LNCaP clone FGC (cell line): ENCODE measurements around the gene PI4K2B.
"Not testable (repeated sequence)": the region's sequence is repeated elsewhere in the genome, so short reads cannot be mapped to it uniquely, and the experiment has no call there.

Experiments used
- DNase-seq: peaks from one replicate; pipeline ENCODE4 v3.0.0-alpha.2; 2011; ENCODE audit warnings: low read depth
- H3K4me3 ChIP-seq: 2 replicates; pipeline ENCODE4 v1.5.1; 2011; ENCODE audit warnings: mild to moderate bottlenecking, low read depth, low read length, control low read depth
- TF ChIP-seq, protein P1 (sequence below): IDR thresholded peaks from 2 replicates; pipeline ENCODE4 v1.5.1; 2012; ENCODE audit warnings: mild to moderate bottlenecking; ENCODE audit not compliant: control insufficient read depth, insufficient read depth; ENCODE audit errors: extremely low read depth

The PI4K2B gene

DNA sequence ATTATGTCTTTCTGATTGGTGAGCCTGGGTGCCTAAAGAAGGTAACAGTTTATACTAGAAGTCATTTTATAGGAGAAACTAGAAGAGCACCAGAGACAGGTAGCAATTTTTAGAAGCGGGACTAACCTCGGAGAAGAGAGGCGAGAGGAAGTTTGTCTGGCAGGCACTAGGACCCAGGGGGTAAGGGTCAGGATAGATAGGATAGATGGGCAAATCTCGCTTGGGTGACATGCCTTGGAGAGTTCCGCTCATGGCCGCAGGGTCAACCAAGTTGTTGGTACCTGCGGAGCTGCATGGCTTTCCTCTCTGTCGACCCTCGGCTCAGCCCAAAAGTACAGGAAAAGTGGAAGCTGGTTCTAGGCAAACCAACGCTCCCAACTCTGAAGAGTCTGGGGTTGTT is 11.3 kb downstream of the PI4K2B start:
- TF ChIP-seq, protein P1, sequence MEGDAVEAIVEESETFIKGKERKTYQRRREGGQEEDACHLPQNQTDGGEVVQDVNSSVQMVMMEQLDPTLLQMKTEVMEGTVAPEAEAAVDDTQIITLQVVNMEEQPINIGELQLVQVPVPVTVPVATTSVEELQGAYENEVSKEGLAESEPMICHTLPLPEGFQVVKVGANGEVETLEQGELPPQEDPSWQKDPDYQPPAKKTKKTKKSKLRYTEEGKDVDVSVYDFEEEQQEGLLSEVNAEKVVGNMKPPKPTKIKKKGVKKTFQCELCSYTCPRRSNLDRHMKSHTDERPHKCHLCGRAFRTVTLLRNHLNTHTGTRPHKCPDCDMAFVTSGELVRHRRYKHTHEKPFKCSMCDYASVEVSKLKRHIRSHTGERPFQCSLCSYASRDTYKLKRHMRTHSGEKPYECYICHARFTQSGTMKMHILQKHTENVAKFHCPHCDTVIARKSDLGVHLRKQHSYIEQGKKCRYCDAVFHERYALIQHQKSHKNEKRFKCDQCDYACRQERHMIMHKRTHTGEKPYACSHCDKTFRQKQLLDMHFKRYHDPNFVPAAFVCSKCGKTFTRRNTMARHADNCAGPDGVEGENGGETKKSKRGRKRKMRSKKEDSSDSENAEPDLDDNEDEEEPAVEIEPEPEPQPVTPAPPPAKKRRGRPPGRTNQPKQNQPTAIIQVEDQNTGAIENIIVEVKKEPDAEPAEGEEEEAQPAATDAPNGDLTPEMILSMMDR = no peak
- DNase-seq = no peak
- no peak overlapping the region for H3K4me3 ChIP-seq

DNA sequence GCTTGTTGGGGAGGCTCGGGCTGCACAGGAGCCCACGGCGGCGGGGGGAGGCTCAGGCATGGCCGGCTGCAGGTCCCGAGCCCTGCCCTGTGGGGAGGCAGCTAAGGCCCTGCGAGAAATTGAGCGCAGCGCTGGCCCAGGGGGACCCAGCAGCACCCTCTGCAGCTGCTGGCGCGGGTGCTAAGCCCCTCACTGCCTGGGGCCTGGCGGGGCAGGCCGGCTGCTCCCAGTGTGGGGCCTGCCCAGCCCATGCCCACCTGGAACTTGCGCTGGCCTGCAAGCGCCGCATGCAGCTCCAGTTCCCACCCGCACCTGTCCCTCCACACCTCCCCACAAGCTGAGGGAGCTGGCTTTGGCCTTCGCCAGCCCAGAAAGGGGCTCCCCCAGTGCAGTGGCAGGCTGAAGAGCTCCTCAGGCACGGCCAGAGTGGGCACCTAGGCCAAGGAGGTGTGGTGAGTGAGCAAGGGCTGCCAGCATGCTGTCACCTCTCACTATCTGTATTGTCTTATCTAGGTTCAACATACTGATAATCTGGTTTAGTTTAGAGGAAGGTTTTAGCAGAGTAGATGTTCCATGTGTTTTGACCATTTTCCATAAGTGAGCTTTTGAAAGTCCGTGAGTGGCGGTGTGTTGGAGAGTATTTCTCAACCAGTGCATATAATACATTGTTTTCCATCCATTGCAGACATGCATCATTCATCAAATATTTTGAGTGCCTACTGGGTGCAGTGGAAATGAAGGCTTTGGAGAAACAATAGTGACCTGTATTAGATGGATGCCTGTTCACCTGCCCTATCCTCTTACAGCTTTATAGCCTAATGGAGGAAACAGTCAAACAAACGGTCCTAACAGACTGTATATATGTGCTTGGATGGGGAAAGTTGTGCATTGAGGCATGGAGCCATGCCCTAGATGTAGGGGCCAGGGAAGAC is 13.1 kb downstream of the PI4K2B start:
- DNase-seq = no peak
- no peak overlapping the region for H3K4me3 ChIP-seq
- TF ChIP-seq, protein P1 = no peak

DNA sequence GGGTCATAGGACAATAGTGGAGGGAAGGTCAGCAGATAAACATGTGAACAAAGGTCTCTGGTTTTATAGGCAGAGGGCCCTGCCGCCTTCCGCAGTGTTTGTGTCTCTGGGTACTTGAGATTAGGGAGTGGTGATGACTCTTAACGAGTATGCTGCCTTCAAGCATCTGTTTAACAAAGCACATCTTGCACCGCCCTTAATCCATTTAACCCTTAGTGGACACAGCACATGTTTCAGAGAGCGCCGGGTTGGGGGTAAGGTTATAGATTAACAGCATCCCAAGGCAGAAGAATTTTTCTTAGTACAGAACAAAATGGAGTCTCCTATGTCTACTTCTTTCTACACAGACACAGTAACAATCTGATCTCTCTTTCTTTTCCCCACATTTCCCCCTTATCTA is 15.0 kb downstream of the PI4K2B start:
- not testable (repeated sequence) for H3K4me3 ChIP-seq, DNase-seq

DNA sequence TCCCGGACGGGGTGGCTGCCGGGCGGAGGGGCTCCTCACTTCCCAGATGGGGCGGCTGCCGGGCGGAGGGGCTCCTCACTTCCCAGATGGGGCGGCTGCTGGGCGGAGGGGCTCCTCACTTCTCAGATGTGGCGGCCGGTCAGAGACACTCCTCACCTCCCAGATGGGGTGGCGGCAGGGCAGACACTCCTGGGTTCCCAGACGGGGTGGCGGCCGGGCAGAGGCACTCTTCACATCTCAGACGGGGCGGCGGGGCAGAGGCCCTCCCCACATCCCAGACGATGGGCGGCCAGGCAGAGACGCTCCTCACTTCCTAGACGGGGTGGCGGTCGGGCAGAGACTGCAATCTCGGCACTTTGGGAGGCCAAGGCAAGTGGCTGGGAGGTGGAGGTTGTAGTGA is 15.7 kb downstream of the PI4K2B start:
- H3K4me3 ChIP-seq, DNase-seq: not testable (repeated sequence)

DNA sequence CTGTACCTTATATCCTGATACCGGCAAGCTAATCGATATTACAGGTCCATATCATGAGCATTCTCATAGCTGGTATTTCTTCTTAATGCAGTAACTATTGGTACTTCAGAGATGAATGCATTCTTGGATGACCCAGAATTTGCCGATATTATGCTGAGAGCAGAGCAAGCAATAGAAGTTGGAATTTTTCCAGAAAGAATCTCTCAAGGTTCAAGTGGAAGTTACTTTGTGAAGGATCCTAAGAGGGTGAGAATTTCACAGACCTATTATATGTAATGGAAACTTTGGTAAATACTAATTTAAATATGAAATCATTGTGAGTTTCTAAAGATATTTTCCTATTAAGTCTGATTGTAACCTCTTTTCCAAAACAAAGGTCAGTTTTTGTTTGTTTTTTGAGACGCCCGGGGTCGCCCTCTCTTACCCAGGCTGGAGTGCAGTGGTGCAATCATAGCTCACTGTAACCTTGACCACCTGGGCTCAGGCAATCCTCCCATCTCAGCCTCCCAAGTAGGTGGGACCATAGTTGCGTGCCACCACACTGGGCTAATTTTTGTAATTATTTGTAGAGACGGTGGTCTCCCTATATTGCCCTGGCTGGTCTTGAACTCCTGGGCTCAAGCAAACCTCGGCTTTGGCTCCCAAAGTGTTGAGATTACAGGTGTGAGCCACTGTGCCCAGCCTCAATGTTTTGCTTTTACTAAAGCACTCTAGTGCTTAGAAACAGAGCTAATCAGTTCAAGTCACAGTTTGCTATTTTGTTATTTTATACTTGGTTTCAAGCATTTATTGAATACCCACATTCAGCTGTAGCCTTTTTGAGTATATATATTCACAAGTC is 18.6 kb downstream of the PI4K2B start:
- H3K4me3 ChIP-seq = no peak overlapping the region
- TF ChIP-seq, protein P1 = no peak
- DNase-seq = no peak

DNA sequence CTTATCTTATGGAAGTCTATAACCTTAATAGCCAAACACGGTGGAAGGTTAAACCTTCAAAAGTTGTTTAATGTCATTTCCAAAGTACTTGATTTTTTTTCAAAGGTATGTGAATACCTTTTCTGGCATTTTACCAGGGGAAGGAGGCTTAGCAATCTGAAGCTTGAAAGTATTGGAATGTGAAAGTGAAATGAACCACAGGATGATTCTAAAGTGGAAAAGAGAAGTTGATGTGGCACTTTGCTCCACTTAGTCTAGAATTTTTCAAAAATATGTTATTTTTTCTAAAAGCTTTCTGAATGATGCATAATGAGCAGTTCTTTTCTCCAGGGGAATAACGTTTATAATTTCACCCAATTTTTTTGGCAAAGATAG is 19.2 kb downstream of the PI4K2B start:
- TF ChIP-seq, protein P1 = no peak
- no peak for DNase-seq
- no peak overlapping the region for H3K4me3 ChIP-seq

DNA sequence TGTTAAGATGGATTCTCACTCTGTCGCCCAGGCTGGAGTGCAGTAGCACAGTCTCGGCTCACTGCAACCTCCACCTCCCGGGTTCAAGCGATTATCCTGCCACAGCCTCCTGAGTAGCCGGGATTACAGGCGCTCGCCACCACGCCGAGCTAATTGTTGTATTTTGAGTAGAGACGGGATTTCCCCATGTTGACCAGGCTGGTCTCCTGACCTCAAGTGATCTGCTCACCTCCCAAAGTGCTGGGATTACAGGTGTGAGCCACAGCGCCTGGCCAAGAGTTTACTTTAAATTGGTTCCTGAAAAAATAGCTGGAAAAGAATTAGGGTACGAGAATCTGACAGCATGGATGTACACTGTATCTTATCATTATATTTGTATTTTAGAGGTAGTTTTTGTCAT is 20.0 kb downstream of the PI4K2B start:
- not testable (repeated sequence) for H3K4me3 ChIP-seq, DNase-seq

DNA sequence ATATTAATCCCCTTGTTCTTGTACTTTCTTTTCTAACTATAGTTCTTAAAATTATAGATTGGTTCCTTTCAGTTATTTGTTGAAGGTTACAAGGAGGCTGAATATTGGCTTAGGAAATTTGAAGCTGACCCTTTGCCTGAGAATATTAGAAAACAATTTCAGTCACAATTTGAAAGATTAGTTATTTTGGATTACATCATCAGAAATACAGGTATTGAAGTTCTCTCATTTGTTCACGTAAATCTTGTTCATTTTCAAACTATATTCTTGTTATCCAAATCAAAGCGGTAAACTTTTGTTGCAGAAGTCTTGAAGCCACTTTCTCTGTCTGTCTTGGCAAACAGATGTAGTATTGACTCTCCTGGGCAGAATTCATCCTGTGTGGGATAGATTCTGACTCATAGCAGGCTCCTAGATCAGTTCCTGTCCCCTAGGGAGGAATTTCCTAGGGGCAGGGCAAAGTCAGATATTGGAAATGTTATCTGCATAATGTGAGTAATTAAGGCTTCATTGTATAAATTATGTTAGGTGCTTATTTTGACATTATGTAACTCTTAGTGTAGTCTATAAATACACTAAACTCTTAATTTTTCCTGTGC is 25.2 kb downstream of the PI4K2B start:
- TF ChIP-seq, protein P1 = no peak
- no peak for DNase-seq
- no peak overlapping the region for H3K4me3 ChIP-seq
